GM12874 (cell line): ENCODE results near the gene FAM83C.

Experiments
- CTCF ChIP-seq: IDR thresholded peaks from 2 replicates; pipeline ENCODE4 v1.5.1; 2011; ENCODE audit warnings: low read depth, mild to moderate bottlenecking, control low read depth, low read length, moderate library complexity; ENCODE audit not compliant: insufficient read depth

Gene FAM83C

GRCh38 chr20:35291654-35292503 is at the start of gene FAM83C:
Gene FAM83C (minus strand): TSS chr20:35292425. CDS start chr20:35292304, 121 bp downstream.
- TF ChIP-seq CTCF, result no peak

- TF ChIP-seq CTCF, result no peak
Observed at GRCh38 chr20:35341366-35342028, 49.3 kb upstream of the FAM83C start.

- TF ChIP-seq CTCF, result no peak
Observed at GRCh38 chr20:35340436-35340835, 48.2 kb upstream of the FAM83C start.

- TF ChIP-seq CTCF, result no peak
Observed at GRCh38 chr20:35339636-35340035, 47.4 kb upstream of the FAM83C start.

- TF ChIP-seq CTCF, result no peak
Observed at GRCh38 chr20:35339007-35339406, 46.8 kb upstream of the FAM83C start.

GRCh38 chr20:35334311-35335101 is 42.3 kb upstream of the FAM83C start:
- no peak for TF ChIP-seq CTCF

GRCh38 chr20:35333606-35334005 is 41.4 kb upstream of the FAM83C start:
- no peak for TF ChIP-seq CTCF
